ENCODE results near the gene TKTL2. TPM values are rescaled to one million over a fixed set of nuclear protein-coding genes. Genes with fewer than 3 reads are reported as not detected.

The TKTL2 gene
- total RNA-seq, 1 donor from 2014 or later, result not detected

- H3K4me1 Mint-ChIP-seq (ENCODE audit: low read depth), result no peaks in the 10 kb centered on the region
- no peak overlapping the region for H3K4me3 Mint-ChIP-seq (ENCODE audit: unreplicated experiment)
- H3K27me3 Mint-ChIP-seq (ENCODE audit: low read depth), result peaks cover 25% of the 10 kb centered on the region
- no peaks in the 10 kb centered on the region for H3K9me3 Mint-ChIP-seq (ENCODE audit: low read depth)
- no peaks in the 10 kb centered on the region for H3K36me3 Mint-ChIP-seq (ENCODE audit: low read depth)
- no peak for TF ChIP-seq CTCF (IDR thresholded peaks at IDR 0.05)
- DNase-seq (ENCODE audit: low spot score), result no peak
- no peak overlapping the region for H3K27ac Mint-ChIP-seq (ENCODE audit: unreplicated experiment)
These were observed 12.0 kb upstream of the TKTL2 start for GRCh38 chr4:163485589-163485988.

GRCh38 chr4:163484906-163485305 is 11.4 kb upstream of the TKTL2 start:
- TF ChIP-seq CTCF (IDR thresholded peaks at IDR 0.05), result peak; percentile 90
- peaks cover 24% of the 10 kb centered on the region for H3K27me3 Mint-ChIP-seq (ENCODE audit: low read depth)

GRCh38 chr4:163482190-163482589 is 8.6 kb upstream of the TKTL2 start:
- Mint-ChIP-seq H3K27me3 (ENCODE audit: low read depth) (peaks cover 11% of the 10 kb centered on the region), H3K9me3 (ENCODE audit: low read depth) (no peaks in the 10 kb centered on the region), H3K4me3 (ENCODE audit: unreplicated experiment) (no peak overlapping the region), H3K4me1 (ENCODE audit: low read depth) (no peaks in the 10 kb centered on the region), H3K27ac (ENCODE audit: unreplicated experiment) (no peak overlapping the region), H3K36me3 (ENCODE audit: low read depth) (no peaks in the 10 kb centered on the region)
- TF ChIP-seq CTCF (IDR thresholded peaks at IDR 0.05), result no peak
- DNase-seq (ENCODE audit: low spot score), result no peak

More at GRCh38 chr4:163484906-163485305, 11.4 kb upstream of the TKTL2 start:
- DNase-seq (ENCODE audit: low spot score), result no peak
- Mint-ChIP-seq H3K9me3 (ENCODE audit: low read depth) (no peaks in the 10 kb centered on the region), H3K4me1 (ENCODE audit: low read depth) (no peaks in the 10 kb centered on the region), H3K4me3 (ENCODE audit: unreplicated experiment) (no peak overlapping the region), H3K36me3 (ENCODE audit: low read depth) (no peaks in the 10 kb centered on the region), H3K27ac (ENCODE audit: unreplicated experiment) (no peak overlapping the region)

GRCh38 chr4:163476761-163477438 is 3.3 kb upstream of the TKTL2 start:
- Mint-ChIP-seq H3K27ac (ENCODE audit: unreplicated experiment) (no peak overlapping the region), H3K36me3 (ENCODE audit: low read depth) (no peaks in the 10 kb centered on the region), H3K27me3 (ENCODE audit: low read depth) (peaks cover 18% of the 10 kb centered on the region), H3K9me3 (ENCODE audit: low read depth) (no peaks in the 10 kb centered on the region), H3K4me1 (ENCODE audit: low read depth) (no peaks in the 10 kb centered on the region), H3K4me3 (ENCODE audit: unreplicated experiment) (no peak overlapping the region)
- no peak for TF ChIP-seq CTCF (IDR thresholded peaks at IDR 0.05)
- no peak for DNase-seq (ENCODE audit: low spot score)

GRCh38 chr4:163474027-163474426 is 473 bp upstream of the TKTL2 start:
- no peaks in the 10 kb centered on the region for H3K9me3 Mint-ChIP-seq (ENCODE audit: low read depth)
- H3K36me3 Mint-ChIP-seq (ENCODE audit: low read depth), result no peaks in the 10 kb centered on the region
- H3K27ac Mint-ChIP-seq (ENCODE audit: unreplicated experiment), result no peak overlapping the region
- TF ChIP-seq CTCF (IDR thresholded peaks at IDR 0.05), result no peak
- H3K4me3 Mint-ChIP-seq (ENCODE audit: unreplicated experiment), result no peak overlapping the region
- H3K4me1 Mint-ChIP-seq (ENCODE audit: low read depth), result no peaks in the 10 kb centered on the region
- peaks cover 24% of the 10 kb centered on the region for H3K27me3 Mint-ChIP-seq (ENCODE audit: low read depth)
- DNase-seq (ENCODE audit: low spot score), result no peak

All from chondrocyte (in vitro differentiated cells).